Activated effector memory CD4-positive, alpha-beta T cell treated with Interleukin-2 at 50 U/mL for 16 hours (primary cell): ENCODE results near the gene PARN.

ENCODE experiments used
- DNase-seq: peaks from one replicate; pipeline ENCODE4 v3.0.0-alpha.2; 2020

PARN gene

GRCh38 chr16:14392960-14393359, 237.1 kb downstream of the PARN start:
- no peak for DNase-seq

GRCh38 chr16:14389359-14389758, 240.7 kb downstream of the PARN start:
- DNase-seq: no peak

- DNase-seq: no peak
These were observed 241.8 kb downstream of the PARN start for GRCh38 chr16:14388243-14388642.

GRCh38 chr16:14386115-14386514, 243.9 kb downstream of the PARN start:
- DNase-seq: no peak
